Activated CD4-positive, CD25-positive, alpha-beta regulatory T cell treated with anti-CD3 and anti-CD28 coated beads, Interleukin-2, amount 50 U/mL, for 72 hours (primary cell): Measurements from ENCODE around the gene TMEM89.

Experiments used
- DNase-seq: peaks from one replicate; pipeline ENCODE4 v3.0.0; 2021

TMEM89 gene

DNA sequence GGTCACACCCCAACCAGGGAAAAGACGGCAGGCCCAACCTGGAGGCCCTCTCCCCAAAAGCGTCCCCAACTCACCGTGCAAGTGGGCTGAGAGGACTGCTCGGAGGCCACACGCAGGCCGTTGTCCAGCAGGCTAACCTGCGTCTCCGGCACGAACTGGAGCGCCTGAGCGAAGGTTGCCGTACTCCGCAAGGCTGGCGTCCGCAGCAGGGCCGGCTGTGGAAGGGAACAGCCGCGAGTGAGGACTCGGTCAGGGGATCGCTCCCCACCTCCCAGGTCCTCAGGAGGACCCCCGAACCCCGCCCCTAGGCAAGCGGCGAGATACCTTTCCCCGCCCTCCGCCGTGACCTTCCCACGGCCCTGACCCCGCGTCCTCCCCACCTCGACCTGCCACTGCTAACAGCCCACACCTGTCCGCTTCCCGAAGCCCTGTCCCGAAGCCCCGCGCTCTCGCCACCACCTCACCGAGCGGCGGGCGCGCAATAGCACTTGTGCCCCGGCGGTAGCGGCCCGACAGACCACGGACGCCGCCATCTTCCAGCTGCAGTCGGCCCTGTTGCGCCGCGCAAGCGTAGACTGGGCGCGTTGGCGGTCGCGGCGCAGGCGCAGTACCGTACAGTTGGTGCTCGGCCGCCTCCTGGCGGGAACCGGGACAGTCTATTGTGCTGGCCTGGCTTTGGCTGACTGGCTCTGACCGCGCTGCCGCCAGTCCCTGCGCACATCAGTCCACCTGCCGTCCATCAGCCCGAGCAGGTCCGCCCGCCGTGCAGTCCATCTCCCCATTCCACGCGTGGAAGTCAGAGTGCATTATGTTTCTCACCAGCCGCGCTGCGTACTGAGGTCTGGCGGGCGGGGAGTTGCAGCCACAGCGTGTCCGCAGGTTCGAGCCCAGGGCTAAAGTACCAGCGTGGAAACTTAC lies 12.2 kb downstream of the TMEM89 start, which contains the start of gene UQCRC1:
UQCRC1 (minus strand) TSS at position 559 of the 918 bp plus-strand sequence; CDS start at position 533, 26 bp downstream.
- peak; percentile 93 for DNase-seq

- DNase-seq, result no peak
Measured at GRCh38 chr3:48607519-48607918, 14.1 kb downstream of the TMEM89 start.

DNA sequence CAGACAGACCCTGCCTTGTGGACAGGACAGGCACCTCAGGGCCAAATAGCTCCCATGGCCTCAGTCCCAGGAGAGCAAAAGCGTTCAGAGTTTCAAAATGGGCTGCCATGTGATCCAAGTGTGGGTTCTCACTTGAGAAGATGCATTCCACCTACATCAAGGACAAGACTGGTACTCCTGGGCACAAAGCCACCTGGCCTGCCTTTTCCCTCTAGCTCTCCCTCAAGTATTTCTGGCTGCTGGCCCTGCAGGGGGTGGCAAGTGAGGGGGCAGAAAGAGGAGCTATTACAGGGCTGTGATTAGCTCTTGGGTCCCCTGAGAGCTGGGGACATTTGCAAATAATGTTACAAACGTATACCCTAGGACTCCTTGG lies 20.0 kb downstream of the TMEM89 start:
- DNase-seq, result no peak

- DNase-seq, result no peak
Measured at GRCh38 chr3:48600711-48601621, 20.6 kb downstream of the TMEM89 start.

DNA sequence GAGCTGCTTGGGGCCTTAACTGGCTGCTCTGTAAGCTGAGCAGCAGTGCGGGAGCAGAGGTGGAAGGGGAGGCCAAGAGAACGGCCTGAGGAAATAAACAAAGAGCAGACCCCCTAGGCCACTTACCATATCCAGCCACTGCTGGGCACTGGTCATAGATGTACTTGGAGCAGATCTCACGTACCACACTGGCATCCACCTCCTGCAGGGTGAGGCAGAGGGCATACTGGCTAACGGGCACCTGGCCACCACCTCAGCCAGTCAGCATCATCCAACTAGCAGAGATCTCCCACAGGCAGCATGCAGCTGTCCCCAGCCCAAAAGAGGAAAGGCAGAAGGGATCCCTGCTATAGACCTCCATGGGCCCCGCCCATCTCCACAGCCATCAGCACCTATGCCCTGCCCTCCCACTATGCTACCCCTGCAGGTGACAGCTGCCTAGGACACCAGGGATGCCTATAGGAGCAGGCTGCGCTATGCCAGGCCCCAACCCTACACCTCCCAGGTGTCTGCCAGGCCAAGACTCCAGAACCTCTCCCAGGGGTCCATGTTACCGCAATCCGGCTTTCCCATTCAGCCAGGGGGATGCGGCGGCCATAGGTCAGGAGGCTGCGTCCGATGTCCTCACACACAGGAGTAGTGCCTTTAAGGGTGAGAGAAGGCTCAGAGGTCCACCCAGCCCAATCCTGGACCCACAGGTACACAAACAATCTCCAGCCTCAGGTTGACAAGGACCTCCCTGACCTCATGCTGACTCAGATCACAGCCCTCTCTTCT lies 21.9 kb downstream of the TMEM89 start:
- DNase-seq, result no peak

DNA sequence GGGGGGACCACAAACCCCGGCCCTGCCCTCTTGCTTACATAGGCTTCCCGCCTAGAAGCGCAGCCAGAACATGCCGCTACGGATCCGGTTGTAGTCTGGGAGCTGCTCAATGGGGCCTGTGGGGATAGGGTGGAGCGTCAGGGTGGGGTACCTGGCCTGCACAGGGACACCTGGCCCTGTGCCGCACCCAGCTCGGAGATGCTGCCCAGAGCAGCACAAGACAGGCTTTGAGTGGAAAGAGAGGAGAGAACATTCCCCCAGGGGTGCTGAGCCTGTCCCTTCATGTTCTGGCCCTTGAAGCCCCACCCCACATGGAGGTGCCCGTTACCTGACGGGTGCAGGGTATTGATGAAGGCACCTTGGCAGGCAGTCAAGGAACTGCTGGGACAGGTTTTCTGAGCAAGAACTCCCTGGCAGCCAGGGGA lies 22.5 kb downstream of the TMEM89 start:
- DNase-seq, result no peak

- no peak for DNase-seq
Measured at GRCh38 chr3:48598323-48599076, 23.1 kb downstream of the TMEM89 start.

DNA sequence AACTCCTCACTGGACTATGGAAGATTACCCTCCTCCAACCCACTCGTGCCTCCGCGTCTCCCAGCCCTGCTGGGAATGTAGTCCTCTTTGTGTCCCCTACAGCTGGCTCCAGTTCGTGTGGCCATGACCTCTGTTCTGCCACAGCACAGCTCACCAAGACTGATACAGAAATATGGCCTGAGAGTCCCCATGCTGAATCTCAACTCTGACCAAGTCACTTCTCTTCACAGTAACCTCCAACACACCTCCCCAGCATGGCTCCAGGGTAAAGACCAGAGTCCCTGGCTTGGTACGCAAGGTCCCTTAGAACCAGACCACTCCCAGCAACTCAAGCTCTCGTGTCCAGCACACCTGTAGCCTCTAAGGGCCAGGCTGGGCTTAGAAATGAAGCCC lies 24.2 kb downstream of the TMEM89 start:
- DNase-seq, result no peak

GRCh38 chr3:48596676-48597407 lies 24.7 kb downstream of the TMEM89 start:
- no peak for DNase-seq

DNA sequence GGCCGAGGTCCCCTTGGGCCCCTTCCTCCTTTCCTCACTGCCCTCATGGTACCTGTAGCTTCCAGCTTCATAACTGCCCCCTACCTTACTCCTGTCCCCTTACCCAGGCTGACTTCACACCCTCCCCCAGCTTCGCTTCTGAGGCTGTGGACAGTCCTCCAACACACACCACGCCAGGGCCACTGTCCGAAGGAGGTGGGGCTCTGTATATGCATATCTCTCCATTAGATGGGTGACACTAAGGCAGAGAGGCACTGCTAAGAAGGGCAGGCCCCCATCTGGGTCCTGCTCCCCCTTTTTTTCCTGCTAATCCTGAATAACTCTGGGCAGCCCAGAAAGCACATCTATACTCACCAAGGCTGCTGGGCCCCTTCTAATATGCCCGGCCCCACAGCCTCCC lies 25.4 kb downstream of the TMEM89 start:
- no peak for DNase-seq

- DNase-seq, result no peak
Measured at GRCh38 chr3:48595526-48596121, 25.9 kb downstream of the TMEM89 start.

- DNase-seq, result no peak
Measured at GRCh38 chr3:48595075-48595525, 26.5 kb downstream of the TMEM89 start, which contains the start of gene COL7A1. Gene COL7A1, minus strand, starts transcription at chr3:48595329. Its CDS starts 170 bp downstream, at chr3:48595159.

DNA sequence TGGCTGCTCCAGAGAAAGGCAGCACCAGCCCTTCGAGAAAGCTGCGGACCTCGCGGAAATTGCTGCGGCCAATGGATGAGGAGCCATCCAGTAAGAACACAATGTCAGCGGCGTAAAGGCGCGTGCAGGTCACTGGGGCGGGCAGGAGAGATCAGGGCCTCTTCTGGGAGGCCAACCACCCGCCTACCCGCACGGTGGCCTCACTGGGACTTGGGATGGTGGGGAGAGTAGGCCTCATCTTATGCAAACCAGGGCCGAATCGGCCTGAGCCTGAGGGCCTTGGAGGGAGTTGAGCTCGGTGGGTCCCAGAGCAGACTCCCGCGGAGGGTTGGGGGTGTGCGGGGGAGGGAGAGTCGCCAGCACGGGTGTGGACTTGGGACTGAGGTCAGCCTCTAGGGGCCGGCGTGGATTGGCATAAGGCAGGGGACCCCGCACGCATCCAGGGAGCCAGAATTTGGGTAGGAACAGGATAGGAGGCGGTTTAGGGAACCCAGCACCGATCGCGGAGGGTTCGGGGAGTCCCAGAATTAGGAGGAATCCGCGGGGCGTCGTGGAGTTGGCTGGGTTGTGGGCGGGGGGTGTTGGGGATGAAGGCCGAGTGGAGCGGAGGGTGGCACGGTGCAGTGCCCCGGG lies 27.0 kb downstream of the TMEM89 start:
- no peak for DNase-seq

- no peak for DNase-seq
Measured at GRCh38 chr3:48593337-48593736, 28.2 kb downstream of the TMEM89 start.

GRCh38 chr3:48592519-48593087 lies 29.0 kb downstream of the TMEM89 start:
- DNase-seq, result no peak

- DNase-seq, result no peak
Measured at GRCh38 chr3:48591886-48592518, 29.6 kb downstream of the TMEM89 start.

DNA sequence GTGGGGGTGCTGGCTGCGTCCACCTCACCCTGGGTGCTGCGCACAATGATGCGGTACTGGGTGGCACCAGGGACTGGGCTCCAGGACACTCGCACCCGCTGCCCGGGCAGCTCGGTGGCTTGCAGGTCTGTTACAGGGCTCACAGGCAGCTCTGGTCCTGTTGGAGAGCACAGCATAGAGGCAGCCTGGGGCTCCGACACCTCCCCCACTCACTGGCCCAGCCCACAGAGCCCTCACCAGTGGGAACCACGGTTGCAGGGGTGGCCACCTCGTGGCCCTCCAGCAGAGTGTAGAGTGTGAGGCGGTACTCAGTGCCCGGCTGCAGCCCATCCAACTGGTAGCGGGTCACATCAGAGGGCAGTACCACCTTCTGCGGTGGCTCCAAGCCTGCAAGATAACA lies 30.1 kb downstream of the TMEM89 start:
- no peak for DNase-seq

GRCh38 chr3:48588230-48588629 lies 33.3 kb downstream of the TMEM89 start:
- no peak for DNase-seq

DNA sequence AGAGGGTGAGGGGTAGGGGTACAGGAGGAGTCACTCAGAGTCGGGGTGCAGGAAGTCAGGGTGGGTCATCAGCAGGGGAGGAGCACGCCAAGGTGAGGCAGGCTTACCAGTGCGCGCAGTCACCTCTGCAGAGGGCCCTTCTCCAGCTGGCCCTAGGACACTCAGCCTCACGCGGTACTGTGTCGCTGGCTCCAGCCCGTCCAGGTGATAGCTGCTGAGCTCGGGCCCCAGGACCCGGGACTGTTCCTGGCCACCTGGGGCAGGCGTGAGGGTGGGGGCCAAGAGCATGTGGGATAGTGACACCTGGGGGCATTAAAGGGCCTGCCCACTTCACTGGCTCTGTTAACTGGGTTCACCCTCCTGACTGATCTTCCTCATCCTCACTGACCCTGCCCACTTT lies 33.9 kb downstream of the TMEM89 start:
- no peak for DNase-seq
